Vagina (tissue), 2 donors: ENCODE measurements around the gene USP47.

Experiments used
- POLR2AphosphoS5 ChIP-seq, 2 donors: sonication (generic); formaldehyde crosslinking; IDR thresholded peaks; one replicate each; pipeline ENCODE4 v1.9.0; 2017; ENCODE audit warnings: antibody characterized with exemption in 2 of 2, mild to moderate bottlenecking in 2 of 2, low read depth in 1 of 2; ENCODE audit not compliant: insufficient read depth in 1 of 2
- TF ChIP-seq, protein P1 (sequence below), 3 experiments: fragments of 450-650 bp in 2 of 3; fragments of 200-600 bp in 1 of 3; sonication (generic) in 1 of 3; IDR thresholded peaks; one replicate each; pipeline ENCODE4 v1.5.1; 2017 to 2019; ENCODE audit warnings: antibody characterized with exemption in 3 of 3, mild to moderate bottlenecking in 2 of 3, moderate library complexity in 2 of 3

DNA sequence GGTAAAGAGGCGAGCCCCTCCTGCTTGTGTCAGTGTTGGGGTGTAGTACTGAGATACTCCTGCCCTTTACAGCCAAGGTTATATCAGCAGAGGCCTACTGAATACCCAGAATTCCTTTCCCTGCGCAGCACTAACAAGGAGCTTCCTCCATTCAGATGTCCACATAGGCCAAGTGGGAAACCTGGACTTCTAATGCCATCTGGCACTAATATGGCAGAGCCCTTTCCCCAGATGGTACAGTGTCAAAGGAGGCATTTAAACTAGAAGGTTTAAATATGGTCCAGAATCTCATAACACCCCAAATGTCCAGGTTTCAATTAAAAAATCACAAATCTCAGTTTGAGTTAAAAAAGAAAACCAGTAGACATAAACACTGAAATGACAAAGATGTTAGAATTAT is 68.8 kb downstream of the USP47 start:
- TF ChIP-seq, protein P1, sequence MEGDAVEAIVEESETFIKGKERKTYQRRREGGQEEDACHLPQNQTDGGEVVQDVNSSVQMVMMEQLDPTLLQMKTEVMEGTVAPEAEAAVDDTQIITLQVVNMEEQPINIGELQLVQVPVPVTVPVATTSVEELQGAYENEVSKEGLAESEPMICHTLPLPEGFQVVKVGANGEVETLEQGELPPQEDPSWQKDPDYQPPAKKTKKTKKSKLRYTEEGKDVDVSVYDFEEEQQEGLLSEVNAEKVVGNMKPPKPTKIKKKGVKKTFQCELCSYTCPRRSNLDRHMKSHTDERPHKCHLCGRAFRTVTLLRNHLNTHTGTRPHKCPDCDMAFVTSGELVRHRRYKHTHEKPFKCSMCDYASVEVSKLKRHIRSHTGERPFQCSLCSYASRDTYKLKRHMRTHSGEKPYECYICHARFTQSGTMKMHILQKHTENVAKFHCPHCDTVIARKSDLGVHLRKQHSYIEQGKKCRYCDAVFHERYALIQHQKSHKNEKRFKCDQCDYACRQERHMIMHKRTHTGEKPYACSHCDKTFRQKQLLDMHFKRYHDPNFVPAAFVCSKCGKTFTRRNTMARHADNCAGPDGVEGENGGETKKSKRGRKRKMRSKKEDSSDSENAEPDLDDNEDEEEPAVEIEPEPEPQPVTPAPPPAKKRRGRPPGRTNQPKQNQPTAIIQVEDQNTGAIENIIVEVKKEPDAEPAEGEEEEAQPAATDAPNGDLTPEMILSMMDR (IDR thresholded peaks at IDR 0.05), result no peak
- TF ChIP-seq POLR2AphosphoS5 (IDR thresholded peaks at IDR 0.05; ENCODE audit: insufficient read depth in 1 of 2, low read depth in 1 of 2), result no peak
